Keratinocyte (primary cell): ENCODE data around the gene NCS1. TPM values are rescaled to one million over a fixed set of nuclear protein-coding genes. Genes with fewer than 3 reads are reported as not detected.

ENCODE experiments used
- DNase-seq: peaks from one replicate; pipeline ENCODE4 v3.0.0-alpha.2; 2011; ENCODE audit warnings: low read depth, missing footprints, low spot score
- FAIRE-seq: peaks from 2 replicates; lab custom pipeline; 2011; peaks lifted over from hg19 to GRCh38; lab: Jason Lieb, UNC
- H2AFZ ChIP-seq: 2 replicates; pipeline ENCODE4 v1.6.0; 2012; ENCODE audit warnings: low read length, control low read depth, inconsistent platforms; ENCODE audit not compliant: control insufficient read depth
- H3K27ac ChIP-seq: 2 replicates; pipeline ENCODE4 v1.5.1; 2011; ENCODE audit warnings: low read length; ENCODE audit not compliant: control insufficient read depth, insufficient read depth
- H3K27me3 ChIP-seq: 3 replicates; pipeline ENCODE4 v1.6.0; 2011; ENCODE audit warnings: low read length; ENCODE audit not compliant: control insufficient read depth, insufficient read depth; ENCODE audit errors: extremely low read depth
- H3K36me3 ChIP-seq, 2 experiments: 2 replicates in 1 of 2; 3 replicates in 1 of 2; pipeline ENCODE4 v1.5.1; 2011; ENCODE audit warnings: low read length in 2 of 2, mild to moderate bottlenecking in 1 of 2; ENCODE audit not compliant: control insufficient read depth in 2 of 2, insufficient read depth in 2 of 2; ENCODE audit errors: extremely low read depth in 1 of 2
- H3K4me1 ChIP-seq: 3 replicates; pipeline ENCODE4 v1.5.1; 2011; ENCODE audit warnings: low read length; ENCODE audit not compliant: control insufficient read depth, insufficient read depth; ENCODE audit errors: extremely low read depth
- H3K4me2 ChIP-seq: 3 replicates; pipeline ENCODE4 v1.6.0; 2011; ENCODE audit warnings: low read depth, low read length; ENCODE audit not compliant: control insufficient read depth, insufficient read depth; ENCODE audit errors: extremely low read depth
- H3K4me3 ChIP-seq, 3 experiments: fragments of 200-600 bp in 1 of 3; sonication (generic) in 1 of 3; 2 replicates in 2 of 3; 3 replicates in 1 of 3; pipeline ENCODE4 v1.5.1; 2011 to 2016; ENCODE audit warnings: low read length in 3 of 3, mild to moderate bottlenecking in 3 of 3, control low read depth in 2 of 3, inconsistent platforms in 1 of 3, low read depth in 1 of 3, mixed read lengths in 1 of 3, mixed run types in 1 of 3, moderate library complexity in 1 of 3; ENCODE audit not compliant: control insufficient read depth in 2 of 3, insufficient read depth in 2 of 3; ENCODE audit errors: extremely low read depth in 1 of 3
- H3K79me2 ChIP-seq: 2 replicates; pipeline ENCODE4 v1.6.0; 2012; ENCODE audit warnings: low read length; ENCODE audit not compliant: control insufficient read depth, insufficient read depth
- H3K9ac ChIP-seq: 3 replicates; pipeline ENCODE4 v1.6.0; 2011; ENCODE audit warnings: low read length; ENCODE audit not compliant: control insufficient read depth, insufficient read depth; ENCODE audit errors: extremely low read depth
- H3K9me1 ChIP-seq: 3 replicates; pipeline ENCODE4 v1.6.0; 2011; ENCODE audit warnings: low read length; ENCODE audit not compliant: control insufficient read depth, insufficient read depth; ENCODE audit errors: extremely low read depth
- H3K9me3 ChIP-seq: 2 replicates; pipeline ENCODE4 v1.5.1; 2012; ENCODE audit warnings: low read depth, low read length; ENCODE audit not compliant: control insufficient read depth
- H4K20me1 ChIP-seq: 3 replicates; pipeline ENCODE4 v1.6.0; 2011; ENCODE audit warnings: low read length; ENCODE audit not compliant: control insufficient read depth, insufficient read depth; ENCODE audit errors: extremely low read depth
- CTCF ChIP-seq, 3 experiments: IDR thresholded peaks in 1 of 3; conservative IDR thresholded peaks in 1 of 3; optimal IDR thresholded peaks in 1 of 3; 2 replicates in 2 of 3; 3 replicates in 1 of 3; pipeline versions ENCODE3 to v1.5.1; 2011; ENCODE audit warnings: low read length in 3 of 3, mild to moderate bottlenecking in 3 of 3, moderate library complexity in 2 of 3, control low read depth in 1 of 3, inconsistent platforms in 1 of 3; ENCODE audit not compliant: insufficient read depth in 2 of 3; ENCODE audit errors: extremely low read depth in 1 of 3
- EZH2 ChIP-seq: IDR thresholded peaks from one replicate; pipeline ENCODE4 v1.6.1; 2012; ENCODE audit warnings: inconsistent platforms, mild to moderate bottlenecking, low read length, moderate library complexity
- dilution Hi-C: fragments of 300-500 bp; cut with MboI; formaldehyde crosslinking; loops from one replicate; pipeline ENCODE4 v1.7.0; 2020; ENCODE audit warnings: low sequenced_read_pairs; ENCODE audit not compliant: extremely low pct_ligation_motif_present
- polyA plus RNA-seq, 5 experiments: library from polyadenylated mRNA; depleted of rRNA in 3 of 5; stranded (reverse) in 3 of 5; stranded (forward) in 1 of 5; unstranded in 1 of 5; fragments of >200 nt; gene quantifications; 1 replicate in 1 of 5; 2 replicates in 3 of 5; 3 replicates in 1 of 5; pipeline versions ENCODE4 v1.2.1 to v1.2.3, GENCODE V29; 2011 to 2012; ENCODE audit warnings: missing spikeins in 2 of 5, low read depth in 1 of 5, low replicate concordance in 1 of 5

Gene NCS1
- polyA plus RNA-seq, 1 donor (not counting 4 experiments of a cell fraction or from before 2014, with no cell fraction given): 49.1 TPM

- peaks cover 3% of the 10 kb centered on the region for H3K4me1 ChIP-seq
- H3K36me3 ChIP-seq: no peaks in the 10 kb centered on the region
- H3K4me2 ChIP-seq: no peak overlapping the region
- no peak overlapping the region for H3K27ac ChIP-seq
- no peak for DNase-seq
- no peak for FAIRE-seq
- peaks cover 3% of the 10 kb centered on the region for H3K27me3 ChIP-seq
- no peaks in the 10 kb centered on the region for H3K79me2 ChIP-seq
- no peak overlapping the region for H3K4me3 ChIP-seq
- H4K20me1 ChIP-seq: no peaks in the 10 kb centered on the region
- no peaks in the 10 kb centered on the region for H3K9me3 ChIP-seq
- H3K9me1 ChIP-seq: no peaks in the 10 kb centered on the region
- dilution Hi-C loops: no loop called here
- H2AFZ ChIP-seq: no peak overlapping the region
- no peak overlapping the region for H3K9ac ChIP-seq
- TF ChIP-seq EZH2 (no peak), CTCF (optimal IDR thresholded peaks at IDR 0.05 in 1 of 3, IDR thresholded peaks at IDR 0.05 in 1 of 3, conservative IDR thresholded peaks at IDR 0.05 in 1 of 3; ENCODE audit: extremely low read depth in 1 of 3, insufficient read depth in 2 of 3, low read length in 3 of 3) (no peak)
These were observed 73.9 kb downstream of the NCS1 start for GRCh38 chr9:130246126-130246525.

GRCh38 chr9:130254747-130255630 lies 82.8 kb downstream of the NCS1 start:
- peak overlapping the region; percentile 58 for H2AFZ ChIP-seq
- H3K9me3 ChIP-seq: no peaks in the 10 kb centered on the region
- H3K79me2 ChIP-seq: no peaks in the 10 kb centered on the region
- H3K9me1 ChIP-seq: peaks cover 2% of the 10 kb centered on the region
- no peak for FAIRE-seq
- no peaks in the 10 kb centered on the region for H3K36me3 ChIP-seq
- peak overlapping the region; percentile 9 for H3K9ac ChIP-seq
- peak overlapping the region in 2 of 3 experiments; percentile 4 to 25 for H3K4me3 ChIP-seq
- H3K27ac ChIP-seq: no peak overlapping the region
- H3K27me3 ChIP-seq: no peaks in the 10 kb centered on the region
- H4K20me1 ChIP-seq: no peaks in the 10 kb centered on the region
- peak overlapping the region; percentile 67 for H3K4me2 ChIP-seq
- dilution Hi-C loops: no loop called here
- no peak for DNase-seq
- H3K4me1 ChIP-seq: peaks cover 10% of the 10 kb centered on the region
- no peak for TF ChIP-seq CTCF (optimal IDR thresholded peaks at IDR 0.05 in 1 of 3, IDR thresholded peaks at IDR 0.05 in 1 of 3, conservative IDR thresholded peaks at IDR 0.05 in 1 of 3; ENCODE audit: extremely low read depth in 1 of 3, insufficient read depth in 2 of 3, low read length in 3 of 3)
